SK-N-DZ (cell line): Measurements from ENCODE around the gene ZNF488.
A peak's percentile ranks its signal among the peaks of the same experiment; 100 is the strongest.

Experiments
- DNase-seq: peaks from one replicate; pipeline ENCODE4 v3.0.0-alpha.2; 2015; ENCODE audit warnings: low spot score

Gene ZNF488

DNA sequence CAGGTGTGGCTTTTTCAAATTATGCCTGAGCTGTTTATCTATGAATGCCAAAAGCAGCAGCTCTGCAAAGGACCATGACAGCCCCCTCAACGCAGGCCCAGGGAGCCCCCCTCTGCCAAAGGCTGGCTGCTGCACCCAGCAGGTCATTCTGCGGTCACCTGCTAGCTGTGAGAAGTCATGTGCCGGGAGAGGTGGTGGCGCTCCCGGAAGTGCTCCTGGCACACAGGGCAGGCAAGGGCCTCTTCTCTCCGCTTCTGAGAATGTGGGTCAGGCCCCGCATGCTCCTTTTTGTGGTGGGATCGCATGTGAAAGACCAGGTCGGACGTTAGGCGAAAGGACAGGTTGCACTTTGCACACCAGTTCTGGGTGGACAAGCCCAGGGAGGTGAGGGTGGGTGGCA is 16.4 kb downstream of the ZNF488 start:
- no peak for DNase-seq

DNA sequence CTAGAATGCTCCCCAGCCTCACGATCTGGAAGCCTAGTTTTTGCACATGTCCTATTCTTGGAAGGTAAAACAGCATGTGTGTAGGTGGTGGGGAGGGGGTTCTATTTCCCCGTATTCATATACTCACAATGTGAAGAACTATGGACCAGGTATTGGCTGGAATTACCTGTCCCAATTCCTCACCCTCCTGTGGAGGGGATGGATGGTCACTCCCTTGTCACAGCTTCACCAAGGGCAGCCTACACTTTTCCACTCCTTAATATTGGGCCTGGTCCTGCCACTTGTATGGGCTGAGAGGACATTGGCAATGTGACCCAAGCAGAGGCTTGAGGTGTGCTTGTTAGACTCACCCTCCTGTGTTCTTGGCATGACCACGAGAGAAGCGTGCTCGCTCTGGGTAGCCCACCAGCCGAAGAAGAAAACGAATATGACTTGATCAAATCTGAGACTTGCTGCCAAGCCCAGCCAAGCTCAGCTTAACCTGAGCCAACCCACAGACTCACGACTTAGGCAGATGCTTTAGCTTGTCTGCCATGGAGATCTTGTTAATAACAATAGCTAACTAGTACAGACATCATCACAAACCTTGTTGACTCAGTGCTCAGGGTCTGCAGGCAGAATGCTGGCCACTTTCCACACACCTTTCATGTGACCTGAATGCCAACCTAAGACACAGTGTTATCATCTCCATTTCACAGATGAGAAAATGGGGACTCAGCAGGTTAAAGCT is 17.2 kb downstream of the ZNF488 start:
- DNase-seq, result no peak

DNA sequence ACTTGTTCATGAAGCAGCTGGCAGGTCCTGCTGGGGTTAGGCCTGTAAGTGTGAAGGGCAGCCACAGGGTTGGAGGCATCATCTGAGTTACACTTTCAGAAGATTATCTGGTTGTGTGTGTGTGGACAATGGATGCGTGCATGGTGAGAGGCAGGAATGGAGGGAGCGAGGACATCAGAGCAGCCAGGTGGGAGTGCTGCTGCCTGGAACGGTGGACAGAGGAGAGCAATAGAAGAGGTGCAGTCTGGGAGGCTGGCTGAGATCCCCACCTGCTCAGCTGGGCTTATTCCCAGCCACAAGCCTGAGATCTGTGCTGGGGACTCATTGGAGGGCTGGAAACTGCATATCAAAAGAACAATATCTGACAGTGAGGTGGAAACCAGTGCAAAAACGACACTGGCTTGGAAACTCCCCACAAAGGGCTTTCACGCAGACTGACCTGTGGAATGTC is 17.9 kb downstream of the ZNF488 start:
- no peak for DNase-seq

DNA sequence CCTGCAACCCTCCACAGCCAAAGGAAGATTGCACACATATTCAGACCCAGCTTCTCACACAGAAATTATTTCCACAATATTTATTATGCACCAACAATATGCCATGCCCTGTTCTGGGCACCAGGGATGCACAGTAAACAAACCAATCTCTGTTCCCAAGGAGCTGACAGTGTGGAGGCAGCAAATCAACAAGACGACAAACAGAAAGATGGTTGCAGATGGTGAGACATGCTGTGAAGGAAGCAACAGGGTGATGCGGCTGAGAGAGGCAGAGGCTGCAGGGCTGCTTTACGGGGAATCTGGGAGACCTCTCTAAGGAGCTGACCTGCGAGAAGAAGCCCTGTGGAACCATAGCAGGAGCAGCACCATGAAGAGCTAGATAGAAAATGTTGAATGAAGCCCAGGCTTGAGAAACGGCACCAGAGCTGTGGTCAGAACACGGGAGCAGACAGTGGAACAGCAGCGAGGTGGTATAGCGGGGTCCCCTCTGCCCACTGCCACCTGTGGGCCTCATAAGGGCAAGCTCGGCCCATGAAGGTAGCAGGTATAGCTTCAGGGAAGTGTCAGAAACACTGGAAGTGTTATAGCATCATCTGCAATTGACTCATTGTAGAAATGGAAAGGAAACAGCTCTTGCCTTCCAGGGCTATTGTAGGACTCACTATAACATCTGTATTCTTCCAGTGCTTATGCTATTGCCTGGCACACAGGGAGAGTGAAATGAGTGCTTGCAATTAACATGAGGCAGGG is 18.5 kb downstream of the ZNF488 start:
- DNase-seq, result no peak

DNA sequence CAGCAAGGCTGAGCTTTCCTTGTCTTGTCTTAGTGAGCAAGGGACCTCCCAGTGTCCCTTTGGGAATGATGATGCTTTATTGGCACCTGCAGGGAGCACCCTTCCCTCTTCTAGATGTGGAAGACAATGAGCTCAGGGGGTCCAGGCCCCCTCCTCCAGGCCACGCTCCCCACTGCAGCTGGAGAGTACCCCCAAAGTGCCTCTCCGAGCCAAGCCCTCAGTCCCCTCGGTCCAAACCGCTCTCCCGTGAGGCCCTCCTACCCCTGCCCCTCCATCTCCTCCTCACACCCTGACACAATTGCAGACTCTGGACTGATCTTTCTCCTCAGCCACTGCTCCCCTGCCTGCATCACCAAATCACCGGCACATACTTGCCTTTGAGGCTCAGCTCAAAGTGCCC is 19.2 kb downstream of the ZNF488 start:
- DNase-seq, result no peak

DNA sequence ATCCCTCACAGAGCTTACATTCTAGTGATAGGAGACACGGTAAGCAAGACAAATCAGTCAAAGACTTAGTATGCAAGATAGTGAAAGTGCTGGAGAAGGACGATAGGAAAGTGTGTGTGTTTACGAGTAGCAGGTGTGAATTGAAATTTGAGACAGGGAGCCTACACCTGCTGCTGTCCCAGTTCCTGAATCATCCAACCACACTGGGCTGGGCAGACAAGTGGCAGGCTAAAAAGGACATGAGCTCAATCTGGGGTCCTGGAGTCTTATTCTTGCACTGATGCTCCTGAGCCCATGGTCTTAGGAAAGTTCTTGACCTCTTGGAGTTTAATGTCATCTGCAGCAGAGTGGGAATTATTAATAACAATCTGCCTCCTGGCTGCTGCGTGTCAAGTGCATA is 19.7 kb downstream of the ZNF488 start:
- DNase-seq, result no peak

DNA sequence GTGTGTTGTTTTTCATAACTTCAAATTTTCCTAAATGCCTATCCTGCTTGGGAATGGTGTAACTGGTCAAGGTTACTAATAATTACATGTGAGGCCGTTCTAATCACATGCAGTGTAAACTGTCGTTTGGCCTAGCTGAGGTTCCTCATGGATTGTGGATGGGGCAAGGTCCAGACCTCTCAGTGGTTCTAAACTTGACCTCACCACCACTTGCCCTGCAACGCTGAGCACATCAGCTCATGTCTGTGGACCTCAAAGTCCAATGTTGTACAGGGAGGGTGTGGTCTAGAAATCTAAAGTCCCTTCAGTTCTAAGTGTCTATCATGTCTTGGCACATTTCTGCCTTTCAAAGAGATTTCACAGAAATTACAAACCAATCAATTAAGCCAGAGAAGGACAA is 20.3 kb downstream of the ZNF488 start:
- DNase-seq, result no peak

DNA sequence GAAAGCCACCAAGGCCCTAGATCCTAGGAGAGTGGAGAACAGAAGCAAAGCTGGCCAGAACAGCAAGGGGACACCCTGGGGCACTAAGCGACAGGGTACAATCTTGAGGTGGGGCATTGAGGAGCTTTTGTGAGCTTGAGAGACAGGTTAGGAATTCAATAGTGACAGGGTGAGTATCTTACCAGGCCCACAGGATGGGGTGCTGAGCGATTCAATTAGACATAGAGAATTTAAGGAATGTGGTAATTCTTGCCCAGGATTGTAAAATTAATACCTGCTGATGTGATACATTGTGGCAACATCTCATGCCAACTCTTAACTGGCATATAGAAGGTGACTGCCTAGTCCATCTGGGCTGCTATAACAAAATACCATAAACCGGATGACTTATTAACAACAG is 21.9 kb downstream of the ZNF488 start:
- no peak for DNase-seq

DNA sequence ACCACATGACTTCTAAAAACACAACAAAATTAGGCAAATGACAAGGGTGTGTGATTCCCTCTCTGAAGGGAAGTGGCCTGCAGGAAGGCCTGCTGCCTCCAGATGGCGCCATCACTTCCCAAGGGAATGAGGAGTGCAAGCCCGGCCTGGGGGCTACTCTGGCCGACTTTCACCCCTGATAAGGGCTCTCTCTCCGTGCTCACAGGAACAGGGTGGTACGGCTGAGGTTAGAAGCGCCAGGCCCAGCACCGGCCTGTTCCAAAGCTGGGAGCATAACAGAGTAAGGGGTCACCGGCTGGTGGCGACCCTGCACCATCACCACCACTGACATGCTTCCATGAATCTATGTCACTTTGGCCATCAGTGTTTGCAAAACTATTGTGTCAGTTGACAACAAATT is 22.8 kb downstream of the ZNF488 start:
- peak; percentile 23 for DNase-seq

DNA sequence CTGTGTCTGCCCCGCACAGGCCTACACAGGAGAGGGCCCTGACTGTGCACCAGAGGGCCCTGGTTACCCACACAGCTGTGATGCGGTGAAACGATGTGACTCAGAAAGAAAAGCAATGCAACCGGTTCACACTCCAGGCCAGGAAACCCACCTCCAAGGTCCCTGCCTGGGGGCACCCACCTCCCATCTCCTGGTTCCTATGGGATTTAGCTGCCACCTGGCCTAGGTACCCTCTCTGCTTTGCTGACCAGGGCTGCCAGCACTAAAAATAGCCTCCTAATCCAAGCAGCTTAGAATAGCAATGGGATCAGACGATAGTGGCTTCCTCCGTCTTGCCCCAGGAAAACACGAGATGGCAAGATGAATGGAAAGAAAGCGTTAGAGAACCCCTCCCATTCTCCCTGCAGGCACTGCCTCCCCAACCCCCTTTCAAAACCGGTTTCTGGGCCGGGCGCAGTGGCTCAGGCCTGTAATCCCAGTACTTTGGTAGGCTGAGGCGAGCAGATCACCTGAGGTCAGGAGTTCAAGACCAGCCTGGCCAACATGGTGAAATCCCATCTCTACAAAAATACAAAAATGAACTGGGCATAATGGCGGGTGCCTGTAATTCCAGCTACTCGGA is 23.6 kb downstream of the ZNF488 start:
- DNase-seq, result no peak

DNA sequence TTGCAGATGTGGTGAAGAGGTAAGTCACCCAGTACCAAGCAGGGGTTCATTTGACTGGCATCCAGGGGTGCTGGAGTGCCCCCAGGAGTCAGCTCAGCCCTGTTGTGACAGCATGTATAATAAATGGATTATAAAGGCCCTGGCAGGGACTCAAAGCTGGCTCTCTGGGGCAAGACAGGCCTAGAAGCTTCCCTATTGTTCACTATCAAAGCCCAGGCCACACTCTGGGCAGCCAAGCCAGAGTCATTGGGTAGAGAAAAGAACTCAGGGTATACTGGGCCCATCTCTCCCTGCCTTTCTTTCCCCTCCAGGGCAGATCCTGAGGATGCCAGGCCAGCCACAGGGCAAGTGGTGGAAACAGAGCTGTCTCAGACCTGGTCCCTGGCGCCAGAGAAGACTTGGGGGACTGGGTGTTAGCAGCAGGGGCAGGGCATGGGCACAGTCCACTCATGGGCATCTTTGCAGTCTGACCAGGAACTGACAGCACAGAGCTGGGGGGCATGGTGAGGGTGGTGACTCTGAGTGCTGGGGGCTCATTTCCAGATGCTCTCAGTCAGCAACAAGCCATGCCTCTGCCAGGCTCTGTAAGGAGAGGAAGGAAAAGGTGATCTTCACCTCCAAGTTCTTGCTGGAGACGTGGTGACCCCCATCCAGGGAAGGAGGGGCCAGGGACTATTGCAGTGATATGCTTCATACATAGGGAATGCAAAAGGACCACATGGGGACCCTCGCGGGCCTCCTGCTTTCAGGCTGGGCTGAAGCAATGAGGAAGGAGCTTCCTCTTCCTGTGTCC is 24.3 kb downstream of the ZNF488 start:
- no peak for DNase-seq

DNA sequence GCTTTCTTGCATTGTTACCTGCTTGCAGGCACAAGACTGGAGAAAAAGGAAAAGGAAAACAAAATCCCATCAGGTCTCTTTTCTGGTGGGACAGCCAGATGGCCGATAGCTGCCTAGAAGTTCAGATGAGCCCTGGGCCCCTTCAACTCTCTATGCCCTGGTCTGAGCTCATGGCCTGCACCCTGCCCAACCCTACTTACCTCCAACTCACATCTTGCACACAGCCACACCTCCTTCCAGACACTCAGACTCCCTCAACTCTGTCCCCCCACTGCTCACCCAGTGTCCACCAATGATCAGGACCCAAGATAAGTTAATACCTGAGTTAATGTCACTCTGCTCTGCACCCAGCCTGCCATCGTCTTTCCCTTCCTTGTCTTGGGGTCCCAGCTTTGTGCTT is 25.0 kb downstream of the ZNF488 start:
- DNase-seq, result no peak

DNA sequence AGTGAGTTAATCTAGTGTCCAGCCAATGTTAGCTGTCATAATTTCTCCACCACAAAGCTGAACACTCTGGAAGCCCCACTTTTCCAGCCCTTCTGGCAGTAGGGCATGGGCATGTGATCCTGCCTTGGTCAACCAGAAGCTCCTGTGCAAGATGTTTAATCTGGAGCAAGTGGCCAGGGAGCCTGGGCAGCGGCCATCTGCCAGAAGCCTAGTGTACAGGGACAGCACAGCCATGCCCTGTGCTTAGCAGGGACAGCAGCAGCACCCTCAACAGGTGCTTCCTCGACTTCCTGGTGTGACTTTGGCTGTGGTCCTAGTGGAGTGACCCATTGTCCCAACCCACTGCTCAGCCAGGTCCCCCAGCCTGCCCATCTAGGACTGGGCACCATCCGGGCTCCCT is 25.6 kb downstream of the ZNF488 start:
- DNase-seq, result no peak

DNA sequence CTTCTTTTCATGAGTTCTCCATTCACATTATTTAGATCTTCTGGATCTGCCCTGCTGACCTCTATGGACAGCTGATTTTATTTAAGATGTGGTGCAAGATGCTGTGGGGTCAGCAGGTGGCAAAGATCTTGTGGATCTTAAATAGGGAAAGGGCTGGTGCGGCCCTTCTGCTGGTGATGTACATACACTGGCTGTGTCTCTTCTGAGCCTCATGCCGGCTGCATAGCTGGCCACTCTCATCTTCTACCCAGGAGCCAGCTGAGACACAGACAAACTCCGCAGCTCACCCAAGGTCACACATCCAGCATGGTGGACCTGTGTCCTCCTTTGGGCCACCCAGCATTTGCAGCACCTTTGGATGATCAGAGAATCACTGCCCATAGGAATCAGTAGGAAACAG is 26.2 kb downstream of the ZNF488 start:
- DNase-seq, result no peak

DNA sequence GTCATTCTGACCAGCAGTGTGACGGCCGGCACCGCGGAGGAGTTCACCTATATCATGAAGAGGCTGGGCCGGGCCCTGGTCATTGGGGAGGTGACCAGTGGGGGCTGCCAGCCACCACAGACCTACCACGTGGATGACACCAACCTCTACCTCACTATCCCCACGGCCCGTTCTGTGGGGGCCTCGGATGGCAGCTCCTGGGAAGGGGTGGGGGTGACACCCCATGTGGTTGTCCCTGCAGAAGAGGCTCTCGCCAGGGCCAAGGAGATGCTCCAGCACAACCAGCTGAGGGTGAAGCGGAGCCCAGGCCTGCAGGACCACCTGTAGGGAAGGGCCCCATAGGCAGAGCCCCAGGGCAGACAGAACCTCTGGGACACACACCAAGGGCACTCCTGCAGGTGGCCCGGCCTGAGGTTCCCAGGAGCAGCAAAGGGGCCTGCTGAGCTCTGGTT is 26.9 kb downstream of the ZNF488 start:
- DNase-seq, result no peak

DNA sequence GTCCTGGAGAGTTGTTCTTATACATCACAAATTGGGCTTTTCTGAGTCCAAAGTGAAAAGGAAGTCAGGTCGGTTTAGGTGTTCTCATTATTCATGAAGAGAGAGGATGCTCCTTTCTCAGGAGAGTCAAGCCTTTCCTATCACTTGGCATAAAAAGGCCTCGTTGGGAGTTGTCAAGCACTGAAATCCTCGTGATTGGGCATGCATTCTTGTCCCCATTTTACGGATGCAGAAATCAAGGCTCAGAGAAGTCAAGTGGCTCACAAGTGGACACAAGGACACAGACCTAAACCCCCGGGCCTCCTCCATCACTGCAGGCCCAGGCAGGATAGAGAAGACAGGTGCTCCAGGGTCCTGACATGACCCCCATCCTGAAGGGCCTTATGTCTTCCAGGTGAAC is 27.4 kb downstream of the ZNF488 start:
- no peak for DNase-seq

DNA sequence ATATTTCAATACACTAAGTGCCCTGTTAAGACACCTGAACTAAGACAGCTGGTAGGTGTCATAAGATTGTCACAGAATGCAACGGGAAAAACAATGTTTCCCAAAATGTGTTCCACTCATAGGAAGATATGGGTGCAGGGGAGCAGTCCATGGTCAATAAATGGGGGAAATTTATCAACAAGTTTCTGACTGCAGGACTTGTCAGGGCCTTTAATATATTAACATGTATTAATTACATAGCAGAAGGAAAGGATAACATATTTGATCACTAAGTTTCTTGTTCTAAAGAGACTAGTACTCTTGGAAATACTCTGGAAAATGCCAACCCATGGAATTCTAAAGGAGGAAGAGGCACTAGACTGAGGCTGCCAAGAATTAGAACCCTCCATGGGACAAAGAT is 29.2 kb downstream of the ZNF488 start:
- no peak for DNase-seq

DNA sequence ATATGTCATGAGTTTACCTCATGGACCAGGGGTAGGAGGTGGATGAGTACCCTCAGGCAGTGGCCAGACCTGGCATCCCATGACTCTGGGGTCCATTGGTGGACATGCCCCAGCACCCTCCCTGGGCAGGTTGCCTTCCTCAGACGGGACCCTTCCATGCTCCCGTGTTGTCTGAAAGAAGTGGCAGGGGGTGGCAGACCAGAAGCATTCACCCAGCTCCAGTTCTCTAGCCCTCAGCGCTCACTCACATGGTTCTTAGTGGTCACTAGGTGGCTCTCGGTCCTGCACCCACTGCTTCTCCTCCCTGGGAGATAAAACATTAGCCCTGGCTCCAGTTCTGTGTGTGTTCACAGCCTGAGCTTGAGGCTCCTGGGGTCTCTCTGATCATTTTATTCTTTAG is 29.9 kb downstream of the ZNF488 start:
- no peak for DNase-seq

DNA sequence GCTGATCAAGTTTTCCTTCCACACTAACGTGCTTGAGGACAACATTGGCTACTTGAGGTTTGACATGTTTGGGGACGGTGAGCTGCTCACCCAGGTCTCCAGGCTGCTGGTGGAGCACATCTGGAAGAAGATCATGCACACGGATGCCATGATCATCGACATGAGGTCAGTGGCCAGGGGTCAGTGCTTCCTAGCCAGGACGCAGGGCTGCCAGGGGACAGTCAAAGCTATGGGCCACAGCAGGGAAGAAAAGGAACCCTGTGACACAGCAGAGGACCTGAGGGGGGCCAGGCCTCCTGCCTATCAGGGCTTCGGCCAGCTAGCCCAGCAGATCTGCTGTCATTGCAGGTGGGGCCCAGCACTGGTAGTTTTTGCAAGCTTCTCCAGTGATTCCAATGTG is 30.7 kb downstream of the ZNF488 start:
- DNase-seq, result no peak

DNA sequence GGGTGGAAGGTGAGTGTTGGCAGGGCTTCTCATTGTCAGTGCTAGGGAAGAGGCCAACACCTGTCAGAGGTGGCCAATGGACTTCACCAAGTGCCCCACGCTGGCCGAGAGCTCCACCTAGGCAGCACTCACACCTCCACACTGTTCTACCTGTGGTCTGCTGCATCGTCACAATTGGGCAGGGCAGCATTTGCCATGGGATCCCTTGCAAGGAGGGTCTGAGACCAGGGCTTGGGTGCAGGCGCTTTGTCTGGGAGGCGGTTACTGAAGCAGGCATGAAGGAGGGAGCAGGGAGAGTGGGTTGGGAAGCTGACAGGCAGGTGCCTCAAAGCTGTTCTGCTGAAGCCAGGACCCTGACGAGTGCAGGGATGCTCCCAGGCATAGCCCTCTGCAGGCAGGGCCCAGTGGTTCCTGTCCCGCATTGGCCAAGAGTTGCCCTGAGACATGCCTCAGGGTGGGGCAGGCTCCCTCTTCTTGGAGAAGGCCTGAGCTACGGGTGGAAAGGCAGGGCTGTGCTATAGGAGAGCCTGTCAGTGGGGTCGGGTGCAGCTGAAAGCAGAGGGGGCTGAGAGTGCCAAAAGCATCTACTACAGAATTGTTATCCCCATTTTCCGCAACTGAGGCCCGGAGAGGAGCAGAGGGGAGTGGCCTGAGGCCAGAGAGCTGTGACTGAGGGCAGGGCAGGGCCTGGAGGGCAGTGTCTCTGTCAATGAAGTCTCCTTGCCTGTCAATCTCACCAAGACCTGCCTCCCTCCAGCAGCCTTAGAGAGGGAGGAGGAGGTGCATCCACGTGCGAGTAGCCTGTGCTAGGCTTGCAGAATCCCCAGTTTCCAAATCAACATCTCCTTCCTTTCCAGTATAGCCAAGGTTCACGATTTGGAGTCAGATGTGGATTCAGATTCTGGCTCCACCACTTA is 31.9 kb downstream of the ZNF488 start:
- DNase-seq, result no peak
